GM18909 (cell line): ENCODE measurements around the gene PSORS1C1.

Experiments used
- ATAC-seq: cut with Tn5 transposase; IDR thresholded peaks from one replicate; pipeline ENCODE4 v1.9.1; 2021; ENCODE audit warnings: mild to moderate bottlenecking; ENCODE audit not compliant: unreplicated experiment, poor library complexity

Gene PSORS1C1

DNA sequence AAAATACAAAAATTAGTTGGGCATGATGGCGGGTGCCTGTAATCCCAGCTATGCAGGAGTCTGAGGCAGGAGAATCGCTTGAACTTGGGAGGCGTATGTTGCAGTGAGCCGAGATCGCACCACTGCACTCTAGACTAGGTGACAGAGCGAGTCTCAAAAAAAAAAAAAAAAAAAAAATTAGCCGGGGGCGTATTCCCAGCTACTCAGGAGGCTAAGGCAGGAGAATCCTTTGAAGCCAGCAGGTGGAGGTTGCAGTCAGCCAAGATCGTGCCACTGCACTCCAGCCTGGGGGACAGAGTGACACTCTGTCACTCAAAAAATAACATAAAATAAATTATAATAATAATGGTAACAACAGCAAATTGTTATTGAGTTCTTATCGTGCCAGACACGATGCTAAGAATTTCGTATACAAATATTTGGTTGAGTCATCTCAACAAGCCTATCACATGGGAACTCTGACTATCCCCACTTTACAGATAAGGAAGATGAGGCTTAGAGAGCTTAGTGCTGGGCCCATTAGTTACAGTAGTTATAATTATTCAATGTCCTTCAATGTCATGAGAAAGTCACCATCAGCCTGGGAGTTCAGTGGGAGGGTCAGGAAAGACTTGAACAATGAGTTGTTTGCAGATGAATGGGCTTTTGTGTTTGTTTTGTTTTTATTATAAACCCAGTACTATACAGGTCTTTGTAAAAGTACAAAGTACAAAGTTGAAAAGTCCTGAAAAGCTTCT is 21.7 kb upstream of the PSORS1C1 start:
- no peak for ATAC-seq

DNA sequence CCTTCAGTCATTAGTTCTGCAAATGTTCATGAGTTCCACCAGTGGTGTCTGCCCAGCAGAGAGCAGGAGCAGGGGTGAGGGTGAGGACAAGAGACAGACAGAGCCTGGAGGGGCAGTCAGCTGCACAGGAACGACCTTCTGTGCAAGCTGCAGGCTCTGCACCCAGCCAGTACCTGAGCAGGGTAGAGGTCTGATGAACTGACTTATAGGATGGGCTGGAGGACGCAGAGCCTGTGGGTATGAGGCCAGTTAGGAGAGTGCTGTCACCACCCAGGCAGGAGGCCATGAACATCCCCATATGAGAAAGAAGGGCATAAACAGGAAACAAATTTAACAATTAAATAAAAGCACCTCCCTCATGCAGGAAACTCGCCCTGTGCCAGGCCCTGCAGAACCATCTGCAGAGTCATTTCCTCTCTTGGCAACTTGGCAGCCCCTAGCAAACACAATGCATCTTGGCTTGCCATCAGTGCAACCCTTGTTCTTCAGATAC is 20.2 kb upstream of the PSORS1C1 start:
- ATAC-seq = no peak

DNA sequence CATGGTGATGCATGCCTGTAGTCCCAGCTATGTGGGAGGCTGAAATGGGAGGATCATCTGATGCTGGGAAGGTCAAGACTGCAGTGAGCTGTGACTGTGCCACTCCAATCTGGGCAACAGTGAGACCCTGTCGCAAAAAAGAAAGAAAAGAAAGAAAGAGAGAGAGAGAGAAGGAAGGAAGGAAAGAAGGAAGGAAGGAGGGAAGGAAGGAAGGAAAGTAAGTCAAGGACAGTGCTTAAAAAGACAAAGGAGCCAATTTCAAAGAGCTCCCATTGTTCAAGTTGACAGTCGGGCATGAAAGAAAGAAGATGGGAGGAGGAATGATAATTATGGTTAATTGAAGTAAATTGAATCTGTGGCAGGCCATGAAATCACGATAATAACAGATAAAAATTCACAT is 18.4 kb upstream of the PSORS1C1 start:
- ATAC-seq = no peak

DNA sequence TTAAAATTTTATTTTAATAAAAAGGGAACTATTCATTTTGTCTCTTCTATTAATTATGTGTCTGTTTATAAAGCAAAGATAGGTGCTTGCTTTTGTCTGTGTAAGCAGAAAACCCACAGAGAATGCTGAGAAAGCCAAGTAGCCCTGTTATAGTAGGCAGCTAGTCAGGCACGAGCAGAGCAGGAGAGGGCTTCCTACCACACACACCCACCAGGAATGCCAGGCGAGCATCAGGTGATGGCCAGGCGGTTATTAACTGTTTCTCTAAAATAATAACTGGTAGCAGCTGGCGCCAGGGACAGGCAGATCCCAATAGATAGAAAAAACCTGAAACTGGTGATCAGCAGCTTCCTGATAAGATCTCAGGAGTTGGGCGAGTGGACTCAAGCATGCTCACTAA is 17.9 kb upstream of the PSORS1C1 start:
- no peak for ATAC-seq

DNA sequence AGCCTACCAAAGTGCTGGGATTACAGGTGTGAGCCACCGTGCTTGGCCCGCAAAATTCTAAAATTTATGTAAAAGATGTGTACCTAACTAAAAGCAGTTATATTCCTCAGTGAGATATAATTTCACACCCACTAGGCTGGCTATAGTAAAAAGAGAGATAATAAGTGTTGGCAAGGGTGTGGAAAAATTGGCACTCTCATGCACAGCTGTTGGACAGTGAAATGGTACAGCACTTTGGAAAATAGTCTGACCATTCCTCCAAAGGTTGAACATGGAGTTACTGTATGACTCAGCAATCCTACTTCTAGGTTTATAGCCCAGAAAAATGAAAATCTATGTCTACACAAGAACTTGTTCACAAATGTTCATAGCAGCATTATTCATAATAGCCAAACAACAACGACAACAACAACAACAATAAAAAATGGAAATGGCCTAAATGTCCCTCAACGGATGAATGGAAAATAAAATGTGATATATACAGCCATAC is 16.1 kb upstream of the PSORS1C1 start:
- ATAC-seq = no peak

DNA sequence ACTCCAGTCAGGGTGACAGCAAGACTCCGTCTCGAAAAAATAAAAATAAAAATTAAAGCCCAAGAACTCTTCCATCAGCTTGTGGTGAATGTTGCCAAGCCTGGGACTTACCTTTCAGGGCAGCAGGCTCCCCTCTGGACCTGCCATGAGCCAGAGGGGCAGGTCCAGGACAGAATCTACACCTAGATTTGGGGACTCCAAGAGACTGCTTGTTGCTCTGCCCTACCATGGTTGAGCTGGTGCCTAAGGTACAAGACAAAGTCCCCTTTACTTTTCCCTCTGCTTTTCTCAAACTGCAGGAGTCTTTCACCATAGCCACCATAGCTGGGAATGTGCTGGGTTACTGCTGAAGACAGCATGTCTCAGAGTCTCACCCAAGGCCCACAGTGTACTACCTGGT is 11.5 kb upstream of the PSORS1C1 start:
- ATAC-seq = no peak

DNA sequence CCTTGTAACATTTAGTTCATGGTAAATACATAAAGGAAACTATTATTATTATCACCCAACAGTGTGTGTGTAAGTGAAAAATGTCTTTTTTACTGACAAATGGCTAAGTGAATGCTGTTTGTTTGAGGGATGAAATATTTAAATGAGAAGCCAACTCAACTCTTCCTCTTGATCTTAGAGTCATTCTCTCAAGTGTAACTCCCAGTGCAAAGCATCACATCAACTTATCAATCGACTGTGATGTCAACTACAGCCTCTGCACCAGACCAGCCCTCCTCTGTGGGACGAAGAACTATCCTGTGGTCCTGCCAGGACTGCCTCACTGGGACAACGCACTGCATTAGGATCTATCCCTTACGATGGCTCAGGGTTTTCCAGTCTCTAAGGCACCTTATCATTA is 7.5 kb upstream of the PSORS1C1 start:
- ATAC-seq = no peak

DNA sequence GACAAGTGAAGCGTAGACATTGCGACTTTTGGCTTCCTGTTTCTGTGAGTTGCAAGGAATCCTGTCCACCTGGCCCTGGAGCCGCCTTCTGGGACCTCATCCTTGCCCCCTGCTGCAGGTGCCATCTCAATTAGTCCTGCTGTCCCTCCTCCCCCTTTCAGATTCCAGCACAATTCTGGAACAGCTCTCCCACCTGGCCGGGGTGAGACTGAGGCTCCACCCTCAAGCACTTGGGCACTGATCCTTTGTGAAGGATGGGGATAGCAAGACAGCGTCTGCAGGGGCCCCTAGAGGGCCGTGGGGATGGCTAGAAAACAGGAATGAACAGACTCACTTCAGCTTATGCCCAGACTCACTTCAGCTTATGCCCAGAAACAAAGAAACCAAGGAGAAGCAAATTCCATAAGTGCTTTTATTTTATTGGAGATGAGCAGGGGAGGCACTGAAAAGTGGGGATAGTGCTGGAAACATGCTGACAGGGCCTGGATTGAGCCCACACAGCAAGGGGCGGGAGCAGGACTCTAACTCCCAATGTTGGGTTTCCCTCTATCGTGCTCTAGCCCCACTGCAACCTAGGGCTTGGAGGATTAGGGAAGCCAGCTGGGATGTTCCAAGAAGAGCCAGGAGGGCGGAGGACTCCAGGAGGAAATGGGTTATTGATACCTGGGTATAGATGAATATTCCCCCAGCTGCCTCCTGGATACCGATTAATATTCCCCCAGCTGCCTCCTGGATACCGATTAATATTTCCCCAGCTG is 3.6 kb upstream of the PSORS1C1 start:
- ATAC-seq = no peak

DNA sequence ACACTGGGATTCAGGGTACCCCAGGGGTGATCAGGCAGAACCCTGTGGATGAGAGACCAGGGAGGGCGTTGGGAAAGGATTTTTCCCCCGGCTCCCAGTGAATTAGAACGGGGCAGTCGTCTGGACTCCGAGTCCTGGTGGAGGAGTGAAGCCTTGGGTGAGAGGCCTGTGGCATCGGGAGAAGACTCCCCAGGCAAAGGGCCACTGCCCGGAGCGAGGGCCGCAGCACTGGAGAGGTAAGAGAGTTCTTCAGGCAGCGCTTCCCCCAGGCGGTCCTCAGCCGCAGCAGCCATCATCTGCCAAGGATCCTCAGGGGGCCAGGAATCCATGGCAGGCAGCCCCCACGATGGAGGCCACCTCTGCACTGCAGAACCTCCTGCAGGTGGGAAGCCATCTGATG is 2.9 kb upstream of the PSORS1C1 start:
- no peak for ATAC-seq

DNA sequence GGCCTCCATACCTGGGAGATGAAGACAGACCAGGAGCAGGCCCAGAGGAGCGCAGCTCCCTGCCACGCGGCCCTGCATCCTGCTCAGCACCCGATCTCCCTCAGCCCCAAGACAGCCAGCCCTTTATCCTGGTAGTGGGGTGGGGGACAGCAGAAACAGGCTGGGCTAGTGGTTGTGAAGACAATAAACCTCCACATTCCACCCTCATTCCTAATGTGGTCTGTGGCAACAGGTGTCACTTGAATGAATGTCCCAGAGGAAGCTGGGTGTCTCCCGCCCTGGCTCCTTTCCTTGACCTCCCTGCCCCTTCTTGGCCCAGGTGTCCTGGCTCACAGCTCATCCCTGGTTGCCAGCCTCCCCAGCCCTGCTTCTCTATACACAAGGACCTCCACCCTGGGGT is 2.1 kb upstream of the PSORS1C1 start, which contains the start of gene C6orf15:
C6orf15 (minus strand) TSS at position 98 of the 400 bp plus-strand sequence; CDS start at position 78, 20 bp downstream.
- no peak for ATAC-seq

DNA sequence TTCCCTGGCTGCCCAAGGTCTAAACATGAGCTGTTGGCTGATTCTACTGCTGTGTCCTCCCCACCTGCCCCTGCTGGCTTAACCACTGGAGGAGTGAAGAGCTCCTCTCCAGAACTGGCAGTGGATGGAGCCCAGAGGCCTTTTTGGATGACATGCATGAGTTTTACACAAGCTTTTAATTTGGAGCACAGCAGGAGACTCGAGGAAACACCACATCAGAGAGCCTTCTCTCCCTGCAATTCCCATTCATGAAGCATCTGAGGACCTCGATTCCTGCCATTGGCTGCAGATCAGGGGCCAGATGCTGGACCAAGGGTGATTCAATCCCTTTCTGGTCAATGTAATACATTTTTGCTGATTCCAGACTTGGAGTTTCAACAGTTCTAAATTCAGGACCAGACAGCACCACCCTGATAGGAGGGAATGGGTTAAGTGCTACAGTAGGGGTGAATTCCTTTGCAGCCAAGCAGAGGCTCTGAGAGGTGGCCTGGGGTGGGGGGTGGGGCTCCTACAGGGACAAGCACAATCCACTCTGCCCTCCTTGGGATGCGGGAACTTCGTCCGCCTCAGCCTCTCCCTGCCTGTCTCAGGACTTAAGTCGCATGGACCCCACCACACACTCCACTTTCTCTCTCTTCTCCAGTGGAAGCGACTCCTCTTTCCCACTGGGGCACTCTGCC is 599 bp upstream of the PSORS1C1 start:
- no peak for ATAC-seq

DNA sequence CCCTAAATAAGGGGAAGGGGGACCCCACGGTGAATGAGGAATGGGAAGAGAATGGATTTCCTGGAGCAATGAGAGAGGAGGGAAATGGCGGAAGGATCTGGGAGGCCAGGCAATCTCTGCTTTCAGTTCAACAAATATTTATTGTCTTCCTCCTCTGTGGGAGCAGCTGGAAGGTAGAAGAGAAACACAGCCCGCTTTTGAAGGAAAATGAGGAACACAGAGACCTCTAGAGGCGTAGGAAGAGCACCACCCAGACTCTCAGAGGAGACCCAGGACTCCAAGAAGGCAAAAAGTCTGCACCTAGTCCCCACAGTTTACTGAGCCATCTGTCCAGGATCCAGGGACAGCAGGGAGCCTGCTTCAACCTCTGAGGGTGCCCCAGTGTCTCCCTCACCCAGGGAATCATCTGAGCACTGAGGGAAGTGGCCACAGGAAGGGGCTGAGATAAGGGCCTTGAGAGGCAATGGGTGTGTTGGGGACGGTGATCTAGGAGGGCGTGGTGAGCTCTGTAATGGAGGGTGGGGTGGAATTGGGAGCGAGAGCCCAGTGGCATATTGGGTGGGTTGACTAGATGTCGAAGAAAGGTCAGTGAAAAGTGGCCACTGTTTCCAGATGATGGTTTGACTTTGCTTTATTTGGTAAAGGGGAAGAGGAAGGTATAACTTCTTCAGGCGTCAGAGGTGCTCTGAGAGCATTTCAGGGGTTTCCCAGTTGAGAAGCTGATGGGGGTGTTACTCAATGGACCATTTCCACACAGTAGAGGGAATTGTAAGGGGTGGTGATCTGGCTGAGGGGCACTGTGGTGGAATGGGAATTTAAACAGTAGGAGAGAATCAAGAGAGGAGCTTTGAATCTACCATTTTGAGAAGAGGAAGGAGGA is 610 bp downstream of the PSORS1C1 start:
- no peak for ATAC-seq

DNA sequence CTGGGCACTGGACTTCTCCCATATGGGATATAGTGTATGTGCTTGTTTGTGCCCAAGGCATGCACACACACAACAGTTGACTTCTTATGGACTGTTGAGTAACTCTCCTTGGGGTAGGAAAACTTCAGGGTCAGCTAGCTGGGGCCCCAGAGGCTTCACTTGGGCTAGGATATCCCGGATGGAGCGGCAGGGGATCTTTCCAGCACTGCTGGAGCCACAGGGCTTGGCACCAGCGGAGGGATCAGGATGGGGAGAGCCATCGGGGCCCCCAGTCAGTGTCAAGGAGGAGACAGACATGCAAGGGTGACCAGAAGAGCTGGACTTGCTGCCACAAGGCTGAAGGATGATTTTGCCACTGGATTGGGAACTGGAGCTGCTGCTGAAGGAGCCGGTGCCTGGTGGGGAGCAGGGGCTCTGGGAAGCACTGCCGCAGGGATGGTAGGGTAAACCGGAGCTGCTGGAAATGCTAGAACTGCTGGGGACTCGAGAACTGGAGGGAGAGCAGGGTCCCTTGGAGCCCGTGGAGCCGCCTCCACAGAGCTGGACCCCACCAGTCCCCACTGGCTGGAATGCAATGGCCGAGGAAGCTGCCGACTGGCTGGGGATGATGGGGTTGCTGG is 1.5 kb downstream of the PSORS1C1 start:
- no peak for ATAC-seq

DNA sequence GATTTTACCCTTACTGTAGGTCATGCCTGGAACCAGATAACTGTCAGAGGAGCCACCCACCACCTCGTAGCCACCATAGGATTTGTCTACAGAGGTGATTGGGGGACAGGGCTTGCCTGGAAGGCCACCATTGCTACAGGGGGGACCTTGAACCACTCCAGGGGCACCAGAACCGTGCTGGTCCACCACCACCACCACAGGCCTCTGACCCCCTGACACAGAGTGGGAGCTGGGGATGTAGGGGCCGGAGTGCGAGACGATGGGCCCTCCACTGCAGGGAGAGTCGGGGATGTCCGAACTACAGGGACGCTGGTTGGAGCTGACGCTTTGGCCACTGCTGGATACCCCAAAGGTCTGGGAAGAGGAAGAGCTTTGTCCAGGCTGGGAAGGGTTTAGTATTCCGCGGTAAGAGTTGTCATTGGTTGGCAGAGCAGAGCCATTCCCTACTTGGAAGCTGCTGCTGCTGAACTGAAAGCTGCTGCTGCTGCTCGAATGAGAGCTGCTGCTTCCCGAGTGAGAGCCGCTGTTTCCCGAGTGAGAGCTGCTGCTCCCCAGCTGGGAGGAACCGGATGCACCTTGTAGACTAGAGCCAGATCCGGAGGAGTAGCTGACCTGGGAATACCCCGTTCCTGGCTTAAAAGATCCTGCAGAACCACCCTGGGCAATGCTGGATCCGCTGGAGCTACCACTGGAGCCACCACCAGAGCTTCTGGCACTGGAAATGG is 2.2 kb downstream of the PSORS1C1 start:
- ATAC-seq = no peak

DNA sequence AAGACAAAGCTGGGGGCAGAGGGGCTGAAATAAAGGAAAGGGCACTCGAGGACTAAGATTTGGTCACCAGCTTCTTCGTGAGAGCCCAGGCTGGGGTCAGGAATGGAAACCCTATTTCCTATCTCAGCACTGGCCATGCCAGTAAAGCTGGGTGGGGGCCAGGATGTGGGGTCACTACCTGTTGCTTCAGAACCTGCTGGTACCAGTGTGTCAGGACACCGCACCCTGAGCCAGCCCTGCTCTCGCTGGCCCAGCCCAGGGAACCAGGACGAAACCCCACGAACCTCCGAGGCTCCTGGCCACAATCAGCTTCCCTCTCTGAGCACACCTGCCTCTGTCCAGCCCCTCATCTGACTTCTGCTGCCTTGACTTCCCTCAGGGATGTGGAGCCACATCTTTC is 3.6 kb downstream of the PSORS1C1 start:
- no peak for ATAC-seq

DNA sequence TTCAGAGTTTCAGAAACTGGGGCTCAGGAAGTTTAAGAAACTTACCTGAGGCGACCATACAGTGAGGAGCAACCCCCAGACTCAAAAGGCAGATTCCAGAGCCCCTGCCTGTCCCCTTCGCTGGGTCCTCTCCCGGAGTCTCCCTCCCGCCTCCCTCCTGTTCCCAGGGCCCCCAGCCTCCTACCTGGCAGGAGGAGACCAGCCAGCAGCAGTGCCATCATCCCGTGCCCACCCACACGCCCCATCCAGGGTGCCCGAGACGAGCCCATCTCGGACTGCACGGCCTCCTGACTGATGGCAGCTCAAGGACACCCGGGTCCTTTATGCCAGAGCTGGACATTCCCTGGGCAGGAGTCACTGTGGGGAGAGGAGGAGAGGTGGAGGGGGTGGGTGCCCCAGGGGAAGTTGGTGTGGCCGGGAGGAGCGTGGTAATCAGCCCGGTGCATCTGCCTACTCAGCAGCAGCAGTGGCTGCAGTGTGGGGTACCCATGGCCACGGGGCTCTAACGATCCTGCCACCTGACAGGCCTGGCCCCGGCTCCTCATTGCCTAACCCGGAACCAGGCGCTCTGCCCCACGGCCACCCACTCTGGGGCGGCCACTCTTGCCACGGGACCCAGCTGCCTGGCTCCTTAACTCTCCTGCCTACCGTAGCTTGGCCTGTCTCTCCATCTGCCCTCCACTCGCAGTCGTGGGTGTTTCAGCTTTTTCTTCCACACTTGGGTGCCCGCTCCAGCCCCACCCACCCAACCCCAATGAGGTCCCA is 5.7 kb downstream of the PSORS1C1 start, which contains the start of gene CDSN:
CDSN (minus strand) TSS at position 296 of the 765 bp plus-strand sequence; CDS start at position 269, 27 bp downstream.
- no peak for ATAC-seq

DNA sequence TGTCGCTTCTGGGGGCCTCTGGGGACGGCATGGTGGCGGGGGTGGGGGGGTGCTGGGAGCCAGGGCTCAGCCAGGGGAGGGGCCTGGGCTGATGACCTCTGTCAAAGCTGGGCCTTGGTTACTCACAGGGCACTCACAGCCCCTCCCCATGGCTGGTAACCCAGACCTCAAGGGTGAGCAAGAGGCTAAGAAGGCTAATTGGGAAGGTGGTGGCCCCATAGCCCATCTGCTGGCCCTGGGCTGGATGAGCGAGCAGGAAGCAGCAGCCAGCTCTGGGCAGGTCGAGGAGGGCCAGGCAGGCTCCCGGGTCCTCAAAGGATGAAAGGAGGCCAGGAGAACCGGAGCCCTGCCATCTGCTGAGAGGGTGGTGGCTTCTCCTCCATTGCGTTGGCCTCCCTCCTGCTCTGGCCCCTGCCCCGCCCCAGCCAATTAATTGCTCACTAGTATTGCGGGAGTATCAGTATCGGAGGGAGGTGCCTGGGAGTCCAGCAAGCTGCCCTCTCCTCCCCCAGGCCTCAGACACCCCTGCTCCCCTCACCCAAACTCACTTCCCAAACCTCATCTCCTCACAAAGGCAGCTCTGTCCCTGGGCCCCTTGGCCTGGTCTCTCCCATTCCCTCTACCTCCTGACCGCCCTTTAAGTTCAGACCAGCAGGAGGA is 6.7 kb downstream of the PSORS1C1 start:
- ATAC-seq = no peak
